GM19351 (cell line): ENCODE data around the gene NKX2-1.
"Not testable (repeated sequence)": the region's sequence is repeated elsewhere in the genome, so short reads cannot be mapped to it uniquely, and the experiment has no call there.

ENCODE experiments used
- ATAC-seq: cut with Tn5 transposase; IDR thresholded peaks from one replicate; pipeline ENCODE4 v1.9.1; 2021; ENCODE audit warnings: mild to moderate bottlenecking, moderate library complexity; ENCODE audit not compliant: unreplicated experiment

Gene NKX2-1

GRCh38 chr14:36505892-36506731, 13.9 kb downstream of the NKX2-1 start:
- no peak for ATAC-seq

- peak; percentile 76 for ATAC-seq
Measured at GRCh38 chr14:36505181-36505815, 14.7 kb downstream of the NKX2-1 start.

GRCh38 chr14:36504771-36505175, 15.3 kb downstream of the NKX2-1 start:
- ATAC-seq, result no peak

- no peak for ATAC-seq
Measured at GRCh38 chr14:36503771-36504741, 16.0 kb downstream of the NKX2-1 start.

GRCh38 chr14:36502558-36503508, 17.2 kb downstream of the NKX2-1 start:
- no peak for ATAC-seq

- ATAC-seq, result no peak
Measured at GRCh38 chr14:36498938-36499337, 21.1 kb downstream of the NKX2-1 start.

- ATAC-seq, result no peak
Measured at GRCh38 chr14:36496346-36496745, 23.7 kb downstream of the NKX2-1 start.

- ATAC-seq, result no peak
Measured at GRCh38 chr14:36495666-36496065, 24.4 kb downstream of the NKX2-1 start.

GRCh38 chr14:36493761-36494160, 26.3 kb downstream of the NKX2-1 start:
- ATAC-seq, result no peak

- peak; percentile 69 for ATAC-seq
Measured at GRCh38 chr14:36485773-36486172, 34.3 kb downstream of the NKX2-1 start.

GRCh38 chr14:36479344-36479743, 40.7 kb downstream of the NKX2-1 start:
- ATAC-seq, result peak; percentile 42

- peak; percentile 67 for ATAC-seq
Measured at GRCh38 chr14:36478782-36479181, 41.2 kb downstream of the NKX2-1 start.

- no peak for ATAC-seq
Measured at GRCh38 chr14:36477266-36477665, 42.8 kb downstream of the NKX2-1 start.

GRCh38 chr14:36476061-36476460, 44.0 kb downstream of the NKX2-1 start:
- ATAC-seq, result not testable (repeated sequence)

GRCh38 chr14:36474593-36474992, 45.4 kb downstream of the NKX2-1 start:
- ATAC-seq, result no peak

- no peak for ATAC-seq
Measured at GRCh38 chr14:36471431-36471830, 48.6 kb downstream of the NKX2-1 start.

- no peak for ATAC-seq
Measured at GRCh38 chr14:36467332-36467731, 52.7 kb downstream of the NKX2-1 start.
